ENCODE measurements around the gene CLCN6.
A peak's percentile ranks its signal among the peaks of the same experiment; 100 is the strongest.

CLCN6 gene

DNA sequence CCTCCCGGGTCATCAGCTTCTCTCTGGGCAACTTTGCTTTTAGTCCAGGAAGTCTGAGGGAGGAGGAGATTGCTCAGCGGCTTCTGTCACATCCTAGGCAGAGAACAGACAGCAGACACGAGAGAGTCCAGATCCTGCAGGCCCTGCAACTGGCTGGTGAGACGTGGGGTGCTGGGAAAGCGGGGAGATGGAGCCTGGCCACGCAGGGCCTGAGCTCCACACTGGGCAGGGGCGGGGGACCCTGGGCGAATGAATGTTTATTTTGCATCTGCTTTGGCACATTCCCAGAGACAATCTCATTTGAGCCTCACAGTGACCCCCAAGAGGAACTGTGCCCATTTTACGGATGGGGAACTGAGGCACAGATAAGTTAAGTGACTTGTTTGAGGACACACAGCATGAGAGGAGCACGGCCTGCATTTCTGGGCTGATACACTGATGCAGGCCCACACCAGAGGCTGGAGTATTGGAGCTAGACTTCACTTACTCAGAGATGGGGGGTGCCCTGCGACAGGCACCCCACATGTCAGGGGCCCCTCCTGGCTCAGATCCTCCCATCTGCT, 34.4 kb upstream of the CLCN6 start:
- Mint-ChIP-seq H3K4me3 (no peak overlapping the region), H3K36me3 (ENCODE audit: insufficient read depth) (no peaks in the 10 kb centered on the region), H3K4me1 (ENCODE audit: low read depth in 2 of 2) (no peaks in the 10 kb centered on the region), H3K27me3 (peaks cover 0 to 6% of the 10 kb centered on the region in 2 donors), H3K27ac (no peak overlapping the region), H3K9me3 (no peaks in the 10 kb centered on the region)
- DNase-seq (no peak), ATAC-seq (replicated peaks) (no peak)

DNA sequence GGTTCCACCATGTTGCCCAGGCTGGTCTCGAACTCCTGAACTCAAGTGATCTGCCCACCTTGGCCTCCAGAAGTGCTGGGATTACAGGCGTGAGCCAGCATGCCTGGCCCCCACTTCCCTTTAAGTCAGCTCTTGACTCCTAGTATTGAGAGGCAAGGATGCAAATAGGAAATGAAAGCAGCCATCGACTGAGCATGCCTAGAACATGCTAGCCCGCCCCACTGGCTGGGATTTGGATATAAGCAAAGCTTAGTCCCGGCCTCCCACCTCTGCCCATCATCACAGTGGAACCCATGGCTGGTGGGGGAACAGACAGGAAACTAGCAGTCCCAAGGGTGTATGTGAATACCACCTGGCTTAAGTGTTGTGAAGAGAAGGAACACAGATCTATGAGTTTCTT, 33.5 kb upstream of the CLCN6 start:
- Mint-ChIP-seq H3K27ac (no peak overlapping the region), H3K27me3 (peaks cover 0 to 6% of the 10 kb centered on the region in 2 donors), H3K4me1 (ENCODE audit: low read depth in 2 of 2) (no peaks in the 10 kb centered on the region), H3K4me3 (no peak overlapping the region), H3K9me3 (no peaks in the 10 kb centered on the region), H3K36me3 (ENCODE audit: insufficient read depth) (no peaks in the 10 kb centered on the region)
- no peak for ATAC-seq (replicated peaks)
- DNase-seq, result no peak

GRCh38 chr1:11774753-11775152, 31.2 kb upstream of the CLCN6 start:
- peaks cover 0 to 6% of the 10 kb centered on the region in 2 donors for H3K27me3 Mint-ChIP-seq
- no peaks in the 10 kb centered on the region for H3K4me1 Mint-ChIP-seq (ENCODE audit: low read depth in 2 of 2)
- DNase-seq, result no peak
- H3K9me3 Mint-ChIP-seq, result no peaks in the 10 kb centered on the region
- no peaks in the 10 kb centered on the region for H3K36me3 Mint-ChIP-seq (ENCODE audit: insufficient read depth)
- ATAC-seq (replicated peaks), result no peak
- H3K4me3 Mint-ChIP-seq, result no peak overlapping the region
- H3K27ac Mint-ChIP-seq, result no peak overlapping the region

- Mint-ChIP-seq H3K36me3 (ENCODE audit: insufficient read depth) (no peaks in the 10 kb centered on the region), H3K27ac (peak overlapping the region in 1 of 2 donors; percentile 26)
Measured at GRCh38 chr1:11777658-11778322, 28.2 kb upstream of the CLCN6 start.

GRCh38 chr1:11778336-11778735, 27.7 kb upstream of the CLCN6 start:
- no peaks in the 10 kb centered on the region for H3K36me3 Mint-ChIP-seq (ENCODE audit: insufficient read depth)
- no peaks in the 10 kb centered on the region for H3K4me1 Mint-ChIP-seq (ENCODE audit: low read depth in 2 of 2)
- no peak overlapping the region for H3K27ac Mint-ChIP-seq
- no peaks in the 10 kb centered on the region for H3K9me3 Mint-ChIP-seq
- ATAC-seq (replicated peaks), result no peak
- peaks cover 0 to 6% of the 10 kb centered on the region in 2 donors for H3K27me3 Mint-ChIP-seq
- no peak for DNase-seq
- no peak overlapping the region for H3K4me3 Mint-ChIP-seq

More at GRCh38 chr1:11777658-11778322, 28.2 kb upstream of the CLCN6 start:
- H3K27me3 Mint-ChIP-seq, result peaks cover 0 to 6% of the 10 kb centered on the region in 2 donors
- no peak for DNase-seq
- no peaks in the 10 kb centered on the region for H3K9me3 Mint-ChIP-seq
- no peak overlapping the region for H3K4me3 Mint-ChIP-seq
- H3K4me1 Mint-ChIP-seq (ENCODE audit: low read depth in 2 of 2), result no peaks in the 10 kb centered on the region
- no peak for ATAC-seq (replicated peaks)

DNA sequence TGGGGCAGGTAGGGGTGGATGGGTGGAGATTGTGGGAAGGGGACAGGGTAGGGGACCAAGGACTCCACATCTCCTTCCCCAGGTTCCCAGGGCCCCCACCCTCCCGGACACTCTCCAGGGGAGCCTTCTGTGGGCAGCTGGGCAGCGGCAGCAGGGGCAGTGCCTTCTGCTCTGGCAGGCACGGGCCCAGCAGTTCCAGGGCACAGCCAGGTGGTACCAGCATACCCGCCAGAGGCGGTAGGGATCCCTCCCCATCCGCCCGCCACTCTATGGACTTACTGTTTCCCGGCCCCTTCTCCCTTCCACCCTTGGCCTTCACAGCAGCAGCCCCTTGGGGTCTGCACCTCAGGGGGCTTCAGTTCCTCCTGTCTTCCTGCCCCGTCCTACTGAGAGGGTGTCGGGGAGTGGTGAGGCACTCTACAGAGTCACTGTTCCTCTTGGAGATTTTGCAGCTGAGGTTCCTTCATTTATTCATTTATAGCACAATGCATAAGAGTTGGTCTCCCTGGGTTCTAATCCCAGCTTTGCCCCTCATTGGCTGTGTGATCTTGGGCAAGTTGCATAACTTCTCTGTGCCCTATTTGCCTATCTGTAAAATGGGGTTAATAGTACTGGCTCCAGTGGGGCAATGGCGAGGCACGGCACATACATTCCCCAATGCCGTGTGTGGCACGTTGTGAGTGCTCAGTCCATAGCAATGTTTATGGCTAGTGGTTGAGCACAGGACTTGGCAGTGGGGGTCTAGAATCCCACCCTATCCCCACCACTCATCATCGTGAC, 27.0 kb upstream of the CLCN6 start:
- H3K4me1 Mint-ChIP-seq (ENCODE audit: low read depth in 2 of 2), result no peaks in the 10 kb centered on the region

GRCh38 chr1:11779715-11780379, 26.1 kb upstream of the CLCN6 start:
- DNase-seq (no peak), ATAC-seq (replicated peaks) (no peak)
- Mint-ChIP-seq H3K27me3 (no peaks in the 10 kb centered on the region), H3K9me3 (no peaks in the 10 kb centered on the region), H3K4me3 (no peak overlapping the region), H3K27ac (no peak overlapping the region), H3K4me1 (ENCODE audit: low read depth in 2 of 2) (no peaks in the 10 kb centered on the region), H3K36me3 (ENCODE audit: insufficient read depth) (no peaks in the 10 kb centered on the region)

More for the DNA sequence above, 27.0 kb upstream of the CLCN6 start:
- no peak for ATAC-seq (replicated peaks)
- no peak overlapping the region for H3K27ac Mint-ChIP-seq
- H3K27me3 Mint-ChIP-seq, result peaks cover 0 to 6% of the 10 kb centered on the region in 2 donors
- H3K36me3 Mint-ChIP-seq (ENCODE audit: insufficient read depth), result no peaks in the 10 kb centered on the region
- H3K4me3 Mint-ChIP-seq, result no peak overlapping the region
- DNase-seq, result no peak
- no peaks in the 10 kb centered on the region for H3K9me3 Mint-ChIP-seq

- H3K36me3 Mint-ChIP-seq (ENCODE audit: insufficient read depth), result no peaks in the 10 kb centered on the region
- no peaks in the 10 kb centered on the region for H3K27me3 Mint-ChIP-seq
- H3K27ac Mint-ChIP-seq, result no peak overlapping the region
- no peak for DNase-seq
- no peaks in the 10 kb centered on the region for H3K9me3 Mint-ChIP-seq
- H3K4me1 Mint-ChIP-seq (ENCODE audit: low read depth in 2 of 2), result peaks cover 0 to 6% of the 10 kb centered on the region in 2 donors
- ATAC-seq (replicated peaks), result no peak
- H3K4me3 Mint-ChIP-seq, result no peak overlapping the region
Measured at GRCh38 chr1:11780380-11781147, 25.4 kb upstream of the CLCN6 start.

DNA sequence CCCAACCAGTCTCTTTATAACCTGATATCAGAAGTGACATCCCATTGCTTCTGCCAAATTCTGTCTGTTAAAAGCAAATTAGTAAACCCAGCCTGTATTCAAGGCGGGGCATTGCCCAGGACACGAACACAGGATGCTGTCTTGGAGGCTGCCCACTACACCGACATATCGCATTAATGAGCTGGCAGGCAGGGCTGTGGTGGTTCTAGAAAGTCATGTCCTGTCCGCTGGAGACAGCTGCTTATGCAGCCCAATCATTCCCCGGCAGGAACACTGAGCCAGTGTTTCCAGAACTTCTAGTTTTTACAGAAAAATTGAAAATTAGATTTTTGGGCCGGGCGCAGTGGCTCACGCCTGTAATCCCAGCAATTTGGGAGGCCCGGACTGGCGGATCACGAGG, 24.7 kb upstream of the CLCN6 start:
- H3K27ac Mint-ChIP-seq, result no peak overlapping the region
- peaks cover 0 to 6% of the 10 kb centered on the region in 2 donors for H3K4me1 Mint-ChIP-seq (ENCODE audit: low read depth in 2 of 2)
- ATAC-seq (replicated peaks), result no peak
- H3K9me3 Mint-ChIP-seq, result no peaks in the 10 kb centered on the region
- H3K36me3 Mint-ChIP-seq (ENCODE audit: insufficient read depth), result no peaks in the 10 kb centered on the region
- H3K4me3 Mint-ChIP-seq, result no peak overlapping the region
- no peak for DNase-seq
- no peaks in the 10 kb centered on the region for H3K27me3 Mint-ChIP-seq

- no peak overlapping the region for H3K27ac Mint-ChIP-seq
Measured at GRCh38 chr1:11782127-11782708, 23.8 kb upstream of the CLCN6 start.

GRCh38 chr1:11783556-11783955, 22.4 kb upstream of the CLCN6 start:
- no peaks in the 10 kb centered on the region for H3K27me3 Mint-ChIP-seq
- H3K27ac Mint-ChIP-seq, result no peak overlapping the region
- ATAC-seq (replicated peaks), result no peak
- H3K4me3 Mint-ChIP-seq, result no peak overlapping the region
- H3K4me1 Mint-ChIP-seq (ENCODE audit: low read depth in 2 of 2), result peaks cover 0 to 6% of the 10 kb centered on the region in 2 donors
- no peaks in the 10 kb centered on the region for H3K36me3 Mint-ChIP-seq (ENCODE audit: insufficient read depth)
- no peaks in the 10 kb centered on the region for H3K9me3 Mint-ChIP-seq
- DNase-seq, result no peak

More at GRCh38 chr1:11782127-11782708, 23.8 kb upstream of the CLCN6 start:
- H3K27me3 Mint-ChIP-seq, result no peaks in the 10 kb centered on the region
- DNase-seq (no peak), ATAC-seq (replicated peaks) (no peak)
- no peaks in the 10 kb centered on the region for H3K36me3 Mint-ChIP-seq (ENCODE audit: insufficient read depth)
- H3K4me1 Mint-ChIP-seq (ENCODE audit: low read depth in 2 of 2), result peaks cover 0 to 6% of the 10 kb centered on the region in 2 donors
- no peaks in the 10 kb centered on the region for H3K9me3 Mint-ChIP-seq
- H3K4me3 Mint-ChIP-seq, result no peak overlapping the region

GRCh38 chr1:11784256-11784992, 21.6 kb upstream of the CLCN6 start:
- no peak for ATAC-seq (replicated peaks)
- no peak overlapping the region for H3K27ac Mint-ChIP-seq
- no peak overlapping the region for H3K4me3 Mint-ChIP-seq

More at GRCh38 chr1:11784256-11784992, 21.6 kb upstream of the CLCN6 start:
- Mint-ChIP-seq H3K4me1 (ENCODE audit: low read depth in 2 of 2) (peaks cover 0 to 6% of the 10 kb centered on the region in 2 donors), H3K36me3 (ENCODE audit: insufficient read depth) (no peaks in the 10 kb centered on the region), H3K27me3 (no peaks in the 10 kb centered on the region), H3K9me3 (no peaks in the 10 kb centered on the region)
- no peak for DNase-seq
